Stimulated activated effector memory CD8-positive, alpha-beta T cell treated with anti-CD3 and anti-CD28 coated beads, Interleukin-12 subunit alpha, Interleukin-12 subunit beta, amount 100 ng/mL, for 72 hours (primary cell): ENCODE measurements around the gene NRXN2.

Experiments
- ATAC-seq: fragments of 150-1000 bp; cut with Tn5 transposase; 2 replicates; pipeline ENCODE4 v1.10.0; 2021
- DNase-seq, 2 donors: peaks; one replicate each; pipeline ENCODE4 v3.0.0; 2021 to 2022; ENCODE audit warnings: low spot score in 2 of 2
- H3K27ac Mint-ChIP-seq: one replicate; pipeline ENCODE4 v1.8.0; 2022; ENCODE audit warnings: mild to moderate bottlenecking, mixed read lengths
- H3K36me3 Mint-ChIP-seq: one replicate; pipeline ENCODE4 v1.8.0; 2022; ENCODE audit warnings: mild to moderate bottlenecking, mixed read lengths
- H3K4me1 Mint-ChIP-seq: one replicate; pipeline ENCODE4 v1.8.0; 2022; ENCODE audit warnings: mixed read lengths
- H3K4me3 Mint-ChIP-seq: one replicate; pipeline ENCODE4 v1.8.0; 2022; ENCODE audit warnings: mild to moderate bottlenecking, mixed read lengths
- H3K9me3 Mint-ChIP-seq: one replicate; pipeline ENCODE4 v1.8.0; 2022; ENCODE audit warnings: mixed read lengths

The NRXN2 gene

DNA sequence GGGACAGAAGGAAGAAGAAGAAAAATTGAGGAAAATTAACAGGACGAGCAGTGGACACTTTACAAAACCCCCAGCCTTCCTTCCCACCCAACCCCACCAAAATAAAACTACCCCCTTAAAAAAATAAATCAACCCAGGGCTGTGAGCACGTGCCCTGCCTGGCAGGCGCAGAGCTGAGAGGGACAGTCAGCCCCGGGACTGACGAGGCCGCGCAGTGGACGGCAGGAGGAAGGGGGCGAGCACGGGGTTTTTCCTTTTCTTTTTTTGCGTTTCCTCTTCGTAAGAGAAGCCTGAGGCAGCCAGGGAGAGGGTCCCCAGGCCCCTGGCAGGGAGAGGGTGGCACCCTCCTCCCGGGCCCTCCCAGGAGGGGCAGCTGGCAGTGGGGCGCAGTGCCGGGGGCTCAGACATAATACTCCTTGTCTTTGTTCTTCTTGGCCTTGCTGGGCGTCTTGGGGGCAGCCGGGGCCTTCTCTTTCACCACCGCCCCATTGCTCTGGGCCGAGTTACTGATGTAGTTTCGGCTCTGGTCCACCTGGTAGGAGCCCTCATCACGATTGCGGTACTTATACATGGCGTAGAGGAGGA lies 116.1 kb downstream of the NRXN2 start:
- H3K27ac Mint-ChIP-seq, result no peak overlapping the region
- H3K9me3 Mint-ChIP-seq, result no peaks in the 10 kb centered on the region
- H3K4me1 Mint-ChIP-seq, result peaks cover 7% of the 10 kb centered on the region
- ATAC-seq, result no peak
- H3K36me3 Mint-ChIP-seq, result no peaks in the 10 kb centered on the region
- DNase-seq, result no peak
- no peak overlapping the region for H3K4me3 Mint-ChIP-seq

DNA sequence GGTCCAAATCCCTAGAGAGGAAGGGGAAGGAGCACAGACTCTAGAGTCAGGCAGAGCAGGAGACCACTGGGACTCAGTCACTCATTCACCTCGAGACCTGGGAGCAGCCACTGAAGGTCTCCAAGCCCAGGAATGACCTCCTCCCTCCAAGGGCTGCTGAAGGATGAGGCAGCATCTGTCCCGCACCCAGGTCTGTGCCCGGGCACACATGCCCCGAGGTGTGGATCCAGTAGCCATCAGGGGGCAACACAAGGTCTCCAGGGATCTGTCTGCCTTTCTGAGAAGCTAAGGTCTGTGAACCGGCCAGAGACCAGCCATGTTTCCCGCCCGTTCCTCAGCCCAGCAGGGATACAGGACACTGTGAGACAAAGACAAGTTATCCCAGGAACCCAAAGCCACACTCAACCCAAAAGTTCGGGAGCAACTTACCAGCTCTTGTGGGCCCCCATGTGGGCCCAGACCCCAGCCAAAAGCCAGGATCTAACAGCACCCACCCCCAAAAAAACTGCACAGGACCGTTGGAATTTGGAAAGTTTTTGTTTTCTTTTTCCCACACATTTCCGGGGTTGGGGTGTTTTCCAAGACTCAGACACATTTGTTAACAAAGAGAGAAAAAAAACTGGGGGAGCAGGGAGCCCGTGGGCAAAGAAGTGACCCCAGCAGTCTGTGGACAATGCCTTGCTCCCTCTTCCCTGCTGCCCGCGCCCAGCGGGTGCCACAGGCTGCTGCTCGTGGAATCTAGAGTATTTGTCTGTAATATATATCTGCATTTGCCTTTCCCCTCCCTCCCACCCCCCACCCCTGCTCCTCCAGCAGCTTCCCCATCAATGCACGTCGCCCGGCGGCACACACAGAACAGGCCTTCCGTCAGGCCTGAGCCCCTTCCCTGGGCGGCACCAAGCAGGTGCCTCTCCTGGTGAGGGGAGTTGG lies 117.1 kb downstream of the NRXN2 start:
- H3K9me3 Mint-ChIP-seq, result no peaks in the 10 kb centered on the region

DNA sequence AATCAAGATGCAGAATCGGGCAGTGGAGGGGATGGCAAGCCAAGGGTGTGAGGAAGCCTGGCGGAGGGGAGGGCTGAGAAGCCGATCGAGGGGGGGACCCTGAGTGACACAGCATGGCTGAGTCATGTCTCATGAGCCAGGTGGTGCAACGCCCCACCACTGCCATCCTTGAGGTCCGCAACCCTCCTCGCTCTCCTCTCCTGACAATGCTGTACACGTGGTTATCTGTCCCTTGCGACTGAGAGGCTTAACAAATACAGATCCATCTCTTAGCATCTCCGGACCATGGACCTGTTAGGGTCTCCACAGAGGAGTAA lies 117.8 kb downstream of the NRXN2 start:
- peaks cover 5% of the 10 kb centered on the region for H3K4me1 Mint-ChIP-seq
- H3K36me3 Mint-ChIP-seq, result no peaks in the 10 kb centered on the region
- no peak overlapping the region for H3K4me3 Mint-ChIP-seq
- no peak overlapping the region for H3K27ac Mint-ChIP-seq
- no peaks in the 10 kb centered on the region for H3K9me3 Mint-ChIP-seq
- DNase-seq, result no peak
- ATAC-seq, result no peak

More for the DNA sequence above, 117.1 kb downstream of the NRXN2 start:
- no peak overlapping the region for H3K27ac Mint-ChIP-seq
- no peak for DNase-seq
- no peak for ATAC-seq
- no peak overlapping the region for H3K4me3 Mint-ChIP-seq
- H3K4me1 Mint-ChIP-seq, result peaks cover 5% of the 10 kb centered on the region
- H3K36me3 Mint-ChIP-seq, result no peaks in the 10 kb centered on the region

DNA sequence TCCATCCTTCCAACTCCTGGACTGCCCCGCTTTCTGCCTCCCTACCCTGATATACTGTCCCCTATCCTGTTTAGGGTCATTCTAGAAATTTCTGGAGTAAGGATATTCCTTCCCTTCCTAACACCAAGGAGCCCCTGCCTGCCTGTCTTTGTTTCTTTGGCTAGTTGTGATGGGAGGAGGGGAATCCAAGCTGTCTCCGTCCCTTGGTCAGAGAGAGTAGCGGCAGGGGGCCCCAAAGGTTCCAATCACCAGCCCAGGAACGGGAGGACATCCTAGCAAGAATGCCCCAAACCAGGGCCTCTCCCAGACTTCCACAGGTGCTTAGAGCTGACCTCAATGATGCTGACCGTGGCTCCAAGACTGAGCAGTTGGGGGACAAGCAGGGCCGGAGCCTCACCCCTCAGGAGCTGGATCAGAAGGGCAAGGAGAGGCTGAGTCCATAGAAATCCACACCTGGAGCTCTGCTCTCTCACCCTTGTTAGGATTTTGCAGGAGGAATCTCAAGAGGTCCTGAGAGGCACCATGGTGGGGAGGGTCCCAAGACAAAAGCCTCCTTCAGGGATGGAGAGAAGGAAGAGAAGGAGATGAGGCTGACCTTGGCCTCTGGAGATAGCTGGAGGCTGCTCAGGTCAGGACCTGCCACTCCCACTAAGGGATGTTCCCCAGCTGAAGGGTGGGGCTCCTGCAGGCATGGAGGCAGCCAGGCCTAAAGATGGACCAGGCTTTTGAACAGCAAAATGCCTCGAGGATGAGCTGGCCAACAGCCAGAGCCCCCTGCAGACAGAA lies 118.3 kb downstream of the NRXN2 start:
- Mint-ChIP-seq H3K36me3 (no peaks in the 10 kb centered on the region), H3K27ac (no peak overlapping the region), H3K4me1 (peaks cover 5% of the 10 kb centered on the region), H3K4me3 (no peak overlapping the region), H3K9me3 (no peaks in the 10 kb centered on the region)
- no peak for DNase-seq
- ATAC-seq, result no peak

DNA sequence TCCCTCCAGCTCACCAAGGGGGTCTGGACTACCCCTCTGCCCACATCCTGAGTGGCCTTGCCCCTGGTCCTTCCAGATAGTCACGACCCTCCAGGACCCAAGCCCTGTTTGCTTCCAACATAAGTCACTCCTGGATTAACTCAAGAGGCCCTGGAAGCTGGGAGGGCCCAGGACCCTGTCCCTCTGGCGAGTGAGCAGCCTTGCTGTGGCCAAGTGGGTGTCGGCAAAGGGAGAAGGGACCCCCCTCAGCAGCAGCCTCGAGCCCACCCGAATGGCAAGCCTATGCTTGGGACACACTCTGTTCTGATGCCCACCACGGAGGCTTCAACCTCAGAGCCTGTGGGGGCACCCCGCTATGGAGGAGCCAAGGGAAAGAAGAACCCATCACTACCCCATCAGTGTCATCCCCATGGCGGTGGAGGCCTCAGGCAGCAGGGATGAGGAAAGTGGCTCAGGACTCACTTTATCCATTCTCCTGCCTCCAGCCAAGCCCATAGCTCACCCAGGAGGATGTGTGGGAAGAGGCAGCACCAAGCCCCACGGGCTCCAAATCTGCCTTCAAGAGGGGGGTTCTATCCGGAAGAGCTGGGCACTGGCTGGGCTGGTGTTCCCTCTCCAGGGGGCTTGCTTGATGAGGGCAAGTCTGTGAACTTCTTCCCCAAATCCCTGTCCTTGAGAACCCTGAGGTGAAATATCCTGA lies 119.4 kb downstream of the NRXN2 start:
- no peak overlapping the region for H3K4me3 Mint-ChIP-seq
- H3K36me3 Mint-ChIP-seq, result no peaks in the 10 kb centered on the region
- DNase-seq (no peak), ATAC-seq (no peak)
- no peaks in the 10 kb centered on the region for H3K4me1 Mint-ChIP-seq
- H3K9me3 Mint-ChIP-seq, result no peaks in the 10 kb centered on the region
- H3K27ac Mint-ChIP-seq, result no peak overlapping the region

DNA sequence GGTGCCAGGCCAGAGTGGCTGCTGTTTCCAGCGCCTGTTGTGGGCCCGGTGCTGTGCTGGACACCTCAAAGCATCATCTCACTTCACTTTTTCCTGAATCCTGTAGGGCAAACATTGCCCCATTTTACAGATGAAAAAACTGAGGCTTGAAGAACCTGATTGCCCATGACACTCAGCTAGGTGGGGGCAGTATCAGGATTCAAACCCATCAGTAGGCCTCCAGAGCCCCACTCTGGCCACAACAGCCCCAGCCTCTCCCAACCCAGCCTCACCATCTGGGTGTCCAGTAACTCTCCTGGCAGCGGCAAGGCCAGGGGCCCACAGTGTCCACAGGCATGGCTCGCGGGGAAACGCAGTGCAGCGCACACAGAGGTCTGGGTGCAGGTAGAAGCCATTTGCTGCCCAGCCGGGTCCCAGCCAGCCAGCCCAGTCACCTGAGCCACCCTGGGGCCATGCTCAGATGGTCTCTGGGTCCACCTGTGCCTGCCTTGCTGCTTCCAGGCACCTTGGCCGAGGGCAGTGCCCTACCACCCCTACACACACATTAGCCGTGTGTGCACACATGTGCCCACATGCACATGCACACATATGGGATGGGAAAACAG lies 120.4 kb downstream of the NRXN2 start:
- no peak for ATAC-seq
- Mint-ChIP-seq H3K9me3 (no peaks in the 10 kb centered on the region), H3K4me1 (no peaks in the 10 kb centered on the region), H3K27ac (no peak overlapping the region), H3K36me3 (no peaks in the 10 kb centered on the region), H3K4me3 (no peak overlapping the region)
- DNase-seq, result no peak

DNA sequence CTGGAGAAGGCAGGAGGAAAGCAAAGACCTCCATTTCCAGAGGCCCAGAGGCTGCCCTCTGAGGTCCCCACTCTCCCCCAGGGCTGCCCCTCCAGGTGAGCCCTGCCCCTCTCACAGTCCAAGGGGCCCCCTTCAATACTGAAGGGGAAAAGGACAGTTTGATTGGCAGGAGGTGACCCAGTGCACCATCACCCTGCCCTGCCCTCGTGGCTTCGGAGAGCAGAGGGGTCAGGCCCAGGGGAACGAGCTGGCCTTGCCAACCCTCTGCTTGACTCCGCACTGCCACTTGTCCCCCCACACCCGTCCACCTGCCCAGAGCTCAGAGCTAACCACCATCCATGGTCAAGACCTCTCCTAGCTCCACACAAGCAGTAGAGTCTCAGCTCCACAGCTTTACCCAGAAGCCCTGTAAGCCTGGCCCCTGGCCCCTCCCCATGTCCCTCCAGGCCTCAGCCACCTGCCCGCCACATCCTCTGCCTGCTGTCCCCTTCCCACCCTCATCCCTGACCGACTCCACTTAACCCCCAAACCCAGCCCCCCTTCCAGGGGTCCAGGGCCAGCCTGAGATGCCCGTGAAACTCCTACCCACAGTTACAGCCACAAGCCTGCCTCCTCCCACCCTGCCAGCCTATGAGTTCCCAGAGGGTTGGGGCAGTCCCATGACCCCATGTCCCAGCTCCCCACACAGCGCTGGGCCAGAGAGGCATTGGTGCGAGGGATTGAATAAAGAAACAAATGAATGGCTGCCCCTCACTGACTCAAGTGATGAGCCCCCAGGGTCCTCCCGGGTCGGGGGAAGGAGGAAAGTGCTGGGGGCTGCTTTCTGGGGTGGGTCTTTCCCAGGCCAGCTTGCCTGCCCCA lies 121.2 kb downstream of the NRXN2 start:
- Mint-ChIP-seq H3K4me1 (no peaks in the 10 kb centered on the region), H3K27ac (no peak overlapping the region), H3K4me3 (no peak overlapping the region), H3K36me3 (no peaks in the 10 kb centered on the region), H3K9me3 (no peaks in the 10 kb centered on the region)
- DNase-seq, result no peak
- ATAC-seq, result no peak

DNA sequence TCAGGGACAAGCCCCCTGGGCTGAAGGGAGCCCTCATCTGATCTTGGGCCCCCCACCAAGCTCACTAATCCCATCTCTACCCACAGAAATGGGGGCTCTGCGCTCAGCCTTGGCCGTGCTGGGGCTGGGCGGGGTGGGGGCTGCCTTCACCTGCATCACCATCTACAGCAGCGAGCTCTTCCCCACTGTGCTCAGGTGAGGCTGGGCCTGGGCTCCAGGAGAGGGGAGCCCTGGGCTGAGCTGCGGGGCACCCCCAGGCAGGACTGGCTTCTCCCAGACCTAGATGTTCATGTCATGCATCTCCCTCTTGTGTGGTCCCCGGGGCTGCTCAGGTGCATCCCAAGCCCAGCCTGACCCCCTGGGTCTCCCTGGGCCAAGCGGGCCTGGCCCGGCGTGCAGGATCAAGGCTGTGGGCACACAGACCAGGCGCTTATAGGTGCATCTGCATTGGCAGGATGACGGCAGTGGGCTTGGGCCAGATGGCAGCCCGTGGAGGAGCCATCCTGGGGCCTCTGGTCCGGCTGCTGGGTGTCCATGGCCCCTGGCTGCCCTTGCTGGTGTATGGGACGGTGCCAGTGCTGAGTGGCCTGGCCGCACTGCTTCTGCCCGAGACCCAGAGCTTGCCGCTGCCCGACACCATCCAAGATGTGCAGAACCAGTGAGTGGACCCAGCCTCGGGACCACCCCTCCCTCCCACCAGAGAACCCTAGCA lies 122.6 kb downstream of the NRXN2 start:
- Mint-ChIP-seq H3K4me1 (no peaks in the 10 kb centered on the region), H3K36me3 (no peaks in the 10 kb centered on the region), H3K9me3 (no peaks in the 10 kb centered on the region), H3K4me3 (no peak overlapping the region), H3K27ac (no peak overlapping the region)
- DNase-seq (no peak), ATAC-seq (no peak)

DNA sequence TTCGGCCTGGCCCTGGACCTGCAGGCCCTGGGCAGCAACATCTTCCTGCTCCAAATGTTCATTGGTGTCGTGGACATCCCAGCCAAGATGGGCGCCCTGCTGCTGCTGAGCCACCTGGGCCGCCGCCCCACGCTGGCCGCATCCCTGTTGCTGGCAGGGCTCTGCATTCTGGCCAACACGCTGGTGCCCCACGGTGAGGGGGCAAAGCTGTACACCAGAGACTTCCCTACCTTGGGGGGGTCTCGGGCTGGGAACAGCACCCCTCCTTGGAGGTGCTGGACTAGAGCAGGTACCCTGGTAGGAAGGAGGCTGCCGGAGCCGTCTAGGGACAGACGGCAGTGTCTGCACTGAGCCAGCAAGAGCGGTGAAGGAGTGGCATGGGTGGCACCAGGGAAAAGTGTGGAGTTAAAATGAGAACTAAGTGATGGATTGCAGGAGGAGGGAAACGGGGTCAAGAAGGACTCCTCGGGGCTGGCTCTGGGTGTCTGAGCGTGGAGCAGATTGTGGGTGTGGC lies 123.2 kb downstream of the NRXN2 start:
- no peak for DNase-seq
- H3K9me3 Mint-ChIP-seq, result no peaks in the 10 kb centered on the region
- H3K27ac Mint-ChIP-seq, result no peak overlapping the region
- no peaks in the 10 kb centered on the region for H3K36me3 Mint-ChIP-seq
- no peaks in the 10 kb centered on the region for H3K4me1 Mint-ChIP-seq
- ATAC-seq, result no peak
- no peak overlapping the region for H3K4me3 Mint-ChIP-seq

DNA sequence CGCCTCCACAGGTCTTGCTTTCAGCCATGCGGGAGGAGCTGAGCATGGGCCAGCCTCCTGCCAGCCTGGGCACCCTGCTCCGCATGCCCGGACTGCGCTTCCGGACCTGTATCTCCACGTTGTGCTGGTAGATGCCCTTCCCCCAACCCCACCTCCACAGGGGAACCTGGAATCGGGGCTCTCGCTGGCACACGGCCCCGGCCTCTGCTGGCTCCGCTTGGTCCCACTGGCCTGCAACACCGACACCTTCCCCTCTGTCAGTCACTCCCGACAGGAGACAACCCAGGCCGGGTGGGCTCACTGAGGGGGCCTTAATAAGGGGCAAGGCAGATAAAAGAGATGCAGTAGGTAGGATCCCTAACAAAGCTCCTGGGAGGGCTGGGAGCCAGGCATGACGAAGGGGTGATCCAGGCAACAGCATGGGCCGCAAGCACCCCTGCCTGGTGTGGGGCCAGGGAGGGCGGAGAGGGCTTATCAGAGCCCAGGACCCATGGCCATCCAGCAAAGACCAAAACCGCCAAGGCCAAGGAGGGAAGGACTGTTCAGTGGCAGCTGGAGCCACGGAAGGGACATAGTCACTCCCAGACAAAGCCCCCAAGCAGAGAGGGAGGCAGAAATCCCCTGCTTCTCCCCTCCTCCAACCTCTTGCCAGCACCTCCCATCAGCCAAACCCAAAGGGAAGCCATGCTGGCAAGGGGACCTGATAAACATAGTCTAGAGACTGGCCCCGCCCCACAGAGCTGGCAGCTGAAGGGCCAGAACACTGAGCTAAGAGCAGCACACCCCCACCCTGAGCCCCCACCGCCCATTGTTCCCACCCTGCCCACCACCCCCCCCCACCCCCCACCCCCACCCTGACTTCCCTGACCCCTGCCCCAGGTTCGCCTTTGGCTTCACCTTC lies 124.0 kb downstream of the NRXN2 start:
- Mint-ChIP-seq H3K36me3 (no peaks in the 10 kb centered on the region), H3K9me3 (no peaks in the 10 kb centered on the region), H3K4me3 (no peak overlapping the region), H3K27ac (no peak overlapping the region), H3K4me1 (no peaks in the 10 kb centered on the region)
- DNase-seq, result no peak
- ATAC-seq, result no peak

DNA sequence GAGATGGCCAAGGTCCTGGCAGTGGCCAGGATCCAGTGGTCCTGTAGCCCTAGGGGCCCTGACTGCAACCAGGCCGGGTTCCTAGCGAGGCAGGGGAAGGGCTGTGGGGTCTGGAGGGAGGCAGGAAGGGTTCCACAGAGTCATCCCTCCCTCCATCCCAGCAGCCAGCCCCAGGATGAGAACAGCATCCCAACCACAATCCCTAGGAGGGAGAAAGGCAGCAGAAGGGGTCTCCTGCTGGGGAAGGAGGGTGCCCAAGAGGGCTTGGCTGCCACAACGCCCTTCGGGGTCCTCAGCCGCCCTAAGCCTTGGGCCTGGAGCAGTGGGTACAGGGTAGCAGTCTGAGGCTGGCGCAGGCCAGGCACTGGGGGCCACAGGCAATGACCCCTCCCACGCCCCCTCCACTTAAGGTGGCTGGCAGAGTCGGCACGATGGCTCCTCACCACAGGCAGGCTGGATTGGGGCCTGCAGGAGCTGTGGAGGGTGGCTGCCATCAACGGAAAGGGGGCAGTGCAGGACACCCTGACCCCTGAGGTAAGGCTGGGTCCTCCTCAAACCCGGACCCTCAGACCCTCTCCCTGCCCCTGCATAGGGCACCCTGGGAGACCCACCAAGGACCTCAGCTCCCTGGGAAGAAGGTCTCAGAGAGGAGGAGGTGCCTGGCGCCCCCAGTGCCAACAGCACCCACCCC lies 124.7 kb downstream of the NRXN2 start:
- Mint-ChIP-seq H3K36me3 (no peaks in the 10 kb centered on the region), H3K27ac (no peak overlapping the region), H3K9me3 (no peaks in the 10 kb centered on the region), H3K4me3 (no peak overlapping the region), H3K4me1 (no peaks in the 10 kb centered on the region)
- DNase-seq (no peak), ATAC-seq (no peak)

DNA sequence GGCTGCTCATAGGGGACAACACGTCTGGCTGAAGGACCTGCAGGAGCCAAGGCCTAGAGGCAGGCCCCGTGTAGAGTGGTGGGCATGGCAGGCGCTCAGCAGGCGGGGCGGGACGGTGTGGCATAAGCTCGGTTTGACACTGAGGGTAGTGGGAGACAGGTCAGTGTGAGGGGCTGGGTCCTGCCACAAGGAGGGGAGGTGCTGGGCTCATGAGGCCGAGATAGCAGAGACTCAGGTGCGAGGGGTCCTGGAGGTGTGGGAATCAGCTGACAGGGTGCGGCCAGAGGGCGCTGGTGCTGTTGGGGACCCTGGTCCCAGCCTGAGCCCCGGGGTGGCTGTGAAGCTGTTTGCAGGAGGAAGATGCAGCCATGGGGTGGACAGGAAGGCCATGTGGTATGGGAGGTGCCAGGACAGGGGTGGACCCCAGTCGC lies 125.3 kb downstream of the NRXN2 start:
- Mint-ChIP-seq H3K4me1 (no peaks in the 10 kb centered on the region), H3K27ac (no peak overlapping the region), H3K4me3 (no peak overlapping the region), H3K9me3 (no peaks in the 10 kb centered on the region), H3K36me3 (no peaks in the 10 kb centered on the region)
- DNase-seq, result no peak
- ATAC-seq, result no peak
